Stimulated activated CD8-positive, alpha-beta memory T cell treated with anti-CD3 and anti-CD28 coated beads, Interleukin-7, amount 100 ng/mL, for 24 hours (primary cell): ENCODE data around the gene ADAT2.

ENCODE experiments used
- DNase-seq: peaks from one replicate; pipeline ENCODE4 v3.0.0-alpha.2; 2020; ENCODE audit warnings: low read depth

Gene ADAT2

DNA sequence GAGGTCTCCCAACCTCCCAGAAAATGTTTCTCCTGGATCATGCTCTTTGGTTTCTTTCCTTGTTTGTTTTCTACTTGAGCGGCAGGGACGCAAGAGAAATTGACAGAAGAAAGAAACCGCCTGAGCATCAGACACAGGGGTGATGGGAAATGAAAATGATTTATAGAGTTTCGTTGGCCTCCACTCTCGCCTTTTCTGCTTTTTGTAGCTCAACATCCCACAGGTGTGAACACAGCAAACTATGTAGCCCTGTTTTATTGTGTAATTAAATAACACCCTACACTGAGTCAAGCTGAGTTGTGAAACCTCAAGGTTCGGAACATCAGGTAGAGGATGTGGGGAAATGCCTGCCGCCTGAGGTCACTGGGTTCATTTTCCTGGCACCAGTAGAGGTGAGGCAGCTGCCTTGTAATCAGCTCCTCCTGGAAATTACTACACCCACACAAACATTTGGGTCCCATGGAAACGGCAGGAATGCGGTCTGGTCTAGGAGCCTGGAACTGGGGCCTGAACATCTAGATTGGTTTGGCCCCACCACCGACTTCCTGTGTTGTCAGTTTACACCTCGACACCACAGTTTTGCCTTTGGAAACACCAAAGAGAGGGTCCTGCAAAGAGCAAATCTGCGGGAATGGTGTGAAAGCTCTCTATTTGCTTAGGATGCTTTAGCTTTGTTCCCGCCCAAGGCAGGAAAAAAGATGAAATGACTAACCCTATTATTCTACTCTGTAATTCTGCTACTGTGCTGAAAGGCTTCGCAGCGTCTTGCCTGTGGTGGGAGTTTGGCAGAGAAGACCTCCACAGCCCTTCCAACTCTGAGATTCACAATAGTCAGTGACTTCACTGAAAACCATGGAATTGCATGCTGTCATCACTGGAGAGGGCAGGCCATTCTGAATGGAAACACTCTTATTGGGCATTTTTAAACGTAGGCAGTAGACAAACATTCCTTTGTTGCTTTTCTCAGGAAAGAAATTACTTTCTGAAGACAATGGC, 53.0 kb downstream of the ADAT2 start:
- no peak for DNase-seq

GRCh38 chr6:143396497-143397226, 53.8 kb downstream of the ADAT2 start:
- DNase-seq = no peak

DNA sequence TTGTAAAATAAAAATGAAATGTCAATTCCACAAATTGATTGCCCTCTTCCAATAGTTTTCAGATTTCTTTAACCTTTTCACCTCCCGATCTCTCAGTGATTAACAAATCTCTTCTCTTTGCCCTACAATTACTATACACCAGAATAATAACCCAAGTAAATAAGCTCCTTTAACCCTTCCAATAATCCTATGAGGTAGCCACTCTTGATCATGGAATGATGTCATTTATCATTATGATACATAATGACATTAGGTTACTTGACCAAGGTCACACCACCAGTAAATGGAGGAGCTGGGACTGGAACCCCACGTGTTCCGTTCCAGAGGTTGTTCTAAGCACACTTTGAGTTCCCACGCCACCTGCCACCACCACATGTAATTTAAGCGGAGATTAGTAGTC, 54.8 kb downstream of the ADAT2 start:
- DNase-seq = no peak

DNA sequence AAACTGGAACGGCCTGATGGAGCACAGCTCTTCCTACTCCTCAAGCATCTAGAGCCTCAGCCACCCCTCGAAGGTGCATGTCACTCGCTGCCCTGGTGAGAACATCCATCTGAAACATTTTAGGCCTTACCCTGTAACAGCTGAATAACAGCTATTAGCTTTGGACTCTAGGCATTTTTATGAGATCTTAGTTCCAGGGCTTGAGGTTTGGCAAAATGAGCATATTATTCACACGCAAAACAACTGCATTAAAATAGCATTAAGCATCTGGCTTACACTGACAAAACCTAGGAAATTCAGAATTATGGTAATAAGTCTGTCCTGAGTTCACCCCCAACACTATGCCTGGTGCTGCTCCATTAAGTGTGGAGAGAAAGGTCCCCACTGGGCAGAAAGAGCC, 56.1 kb downstream of the ADAT2 start:
- DNase-seq = no peak

DNA sequence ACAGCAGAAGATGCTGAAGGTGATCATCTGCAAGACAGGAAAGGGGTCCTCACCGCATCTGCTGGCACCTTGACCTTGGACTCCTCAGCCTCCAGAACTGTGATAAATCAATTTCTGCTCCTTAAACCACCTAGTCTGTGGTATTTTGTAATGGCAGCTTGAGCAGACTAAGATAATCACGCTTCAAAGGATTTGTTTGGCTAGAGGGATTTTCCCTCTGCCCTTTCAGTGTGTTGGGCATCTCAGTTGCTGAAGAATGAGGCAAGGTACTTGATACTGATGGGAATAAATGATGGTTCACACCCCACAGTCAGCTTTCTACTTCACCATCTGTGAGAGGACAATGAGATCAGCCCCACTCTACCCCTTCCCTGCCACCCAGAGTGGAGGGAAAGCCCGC, 60.2 kb downstream of the ADAT2 start:
- no peak for DNase-seq

DNA sequence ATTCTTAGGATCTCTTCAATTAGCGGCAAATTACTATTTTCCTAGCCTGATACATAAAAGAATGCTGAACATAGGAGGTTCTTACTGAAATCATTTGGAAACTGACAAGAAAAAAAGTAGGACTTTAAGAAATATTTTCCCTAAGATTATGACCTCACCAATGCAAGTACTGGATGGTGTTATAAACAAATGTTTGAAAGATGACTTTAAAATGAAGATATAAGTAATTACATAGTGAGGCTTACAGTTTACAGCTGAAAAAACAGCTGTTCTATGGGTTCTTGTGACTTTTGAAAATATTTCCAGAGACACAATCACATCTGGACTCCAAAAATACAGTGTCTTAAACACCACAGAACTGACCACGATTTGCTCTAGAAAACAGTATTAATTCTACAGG, 64.9 kb downstream of the ADAT2 start:
- no peak for DNase-seq

- no peak for DNase-seq
Measured at GRCh38 chr6:143376861-143377260, 73.6 kb downstream of the ADAT2 start.

DNA sequence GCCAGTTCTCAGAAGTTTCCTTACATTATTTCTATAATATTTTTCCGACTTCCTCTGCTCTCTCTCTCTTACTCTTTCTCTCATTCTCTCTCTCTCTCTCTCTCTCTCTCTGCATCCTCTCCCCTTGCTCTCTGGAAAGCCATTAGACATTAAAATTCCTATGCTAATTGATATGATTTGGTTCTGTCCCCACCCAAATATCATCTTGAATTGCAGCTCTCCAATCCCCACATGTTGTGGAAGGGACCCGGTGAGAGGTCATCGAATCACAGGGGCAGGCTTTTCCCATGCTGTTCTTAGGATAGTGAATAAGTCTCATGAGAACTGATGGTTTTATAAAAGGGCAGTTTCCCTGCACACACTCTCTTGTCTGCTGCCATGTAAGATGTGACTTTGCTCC, 74.1 kb downstream of the ADAT2 start:
- no peak for DNase-seq

GRCh38 chr6:143375022-143375585, 75.4 kb downstream of the ADAT2 start:
- no peak for DNase-seq

DNA sequence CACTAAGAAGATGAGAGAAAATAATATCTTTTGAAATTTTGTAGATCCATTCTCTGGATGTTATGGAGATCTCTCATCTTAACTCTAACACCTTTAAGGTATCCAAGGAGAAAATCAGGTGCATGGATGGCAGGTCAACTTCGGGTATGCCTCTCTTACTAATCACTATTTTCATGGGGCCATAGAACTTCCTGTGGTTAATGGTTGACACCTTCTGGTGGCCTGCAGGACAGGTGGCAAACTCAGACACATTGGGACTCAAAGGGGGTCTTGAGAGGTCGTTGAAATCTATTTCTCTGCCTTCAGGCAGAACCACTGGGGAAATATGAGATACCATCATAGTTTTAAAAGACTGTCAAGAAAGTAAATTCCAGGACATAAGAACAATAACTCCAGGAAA, 76.5 kb downstream of the ADAT2 start:
- no peak for DNase-seq
